Gastroesophageal sphincter (tissue), 4 donors: ENCODE data around the gene AMER2. TPM values are rescaled to one million over a fixed set of nuclear protein-coding genes. Genes with fewer than 3 reads are reported as not detected.

Experiments
- ATAC-seq: fragments of 150-250 bp; one replicate; pipeline ENCODE4 v1.9.1; 2016; ENCODE audit warnings: mild to moderate bottlenecking, moderate library complexity
- H3K27ac ChIP-seq, 4 donors: fragments of 200-600 bp; sonication (generic) in 3 of 4; 1 replicate in 3 of 4; 2 replicates in 1 of 4; pipeline ENCODE4 v1.5.1; 2016 to 2019
- H3K27me3 ChIP-seq: fragments of 200-600 bp; sonication (generic); one replicate; pipeline ENCODE4 v1.5.1; 2019
- H3K36me3 ChIP-seq, 2 donors: fragments of 200-600 bp; sonication (generic); one replicate each; pipeline ENCODE4 v1.5.1; 2019; ENCODE audit warnings: control low read depth in 1 of 2
- H3K4me1 ChIP-seq, 3 donors: fragments of 200-600 bp; sonication (generic); 1 replicate in 2 of 3; 2 replicates in 1 of 3; pipeline ENCODE4 v1.5.1; 2016 to 2019; ENCODE audit warnings: control low read depth in 2 of 3
- H3K4me3 ChIP-seq, 2 donors: fragments of 200-600 bp; sonication (generic); one replicate each; pipeline ENCODE4 v1.5.1; 2019; ENCODE audit warnings: mild to moderate bottlenecking in 1 of 2, moderate library complexity in 1 of 2
- H3K9me3 ChIP-seq, 3 donors: fragments of 200-600 bp; sonication (generic); one replicate each; pipeline ENCODE4 v1.5.1; 2017 to 2019; ENCODE audit warnings: control low read depth in 2 of 3
- CTCF ChIP-seq, 4 experiments: fragments of 200-600 bp in 2 of 4; fragments of 450-650 bp in 2 of 4; sonication (generic) in 1 of 4; IDR thresholded peaks; one replicate each; pipeline ENCODE4 v1.5.1; 2017 to 2019; ENCODE audit warnings: antibody characterized with exemption in 4 of 4, mild to moderate bottlenecking in 2 of 4, moderate library complexity in 2 of 4
- EP300 ChIP-seq: sonication (generic); formaldehyde crosslinking; IDR thresholded peaks from one replicate; pipeline ENCODE4 v1.6.1; 2017; ENCODE audit warnings: antibody characterized with exemption, mild to moderate bottlenecking
- POLR2A ChIP-seq, 2 donors: fragments of 450-650 bp; IDR thresholded peaks; one replicate each; pipeline ENCODE4 v1.6.1; 2017; ENCODE audit warnings: antibody characterized with exemption in 2 of 2, mild to moderate bottlenecking in 2 of 2, moderate library complexity in 1 of 2
- POLR2AphosphoS5 ChIP-seq: sonication (generic); formaldehyde crosslinking; IDR thresholded peaks from one replicate; pipeline ENCODE4 v1.6.1; 2017; ENCODE audit warnings: antibody characterized with exemption
- WGBS, 2 donors: methylation state at CpG; one replicate each; pipeline ENCODE4 v1.1.5; 2018; ENCODE audit warnings: low coverage in 1 of 2; 5-methylcytosine and 5-hydroxymethylcytosine counted together
- total RNA-seq, 4 donors: library from RNA; depleted of rRNA; stranded (reverse); fragments of >200 nt; gene quantifications; one replicate each; pipeline ENCODE4 v1.1.0, GENCODE V29; 2016

The AMER2 gene
- total RNA-seq, 4 donors from 2014 or later, result 0.04 to 0.81 (median 0.31) TPM; not detected in 1

GRCh38 chr13:25153736-25154135 is 18.4 kb downstream of the AMER2 start:
- Histone ChIP-seq H3K36me3 (no peaks in the 10 kb centered on the region), H3K9me3 (no peaks in the 10 kb centered on the region), H3K27me3 (peaks cover 47% of the 10 kb centered on the region), H3K27ac (no peak overlapping the region), H3K4me1 (no peaks in the 10 kb centered on the region), H3K4me3 (no peak overlapping the region)
- 60% methylated on average over 1 of the region's 2 CpGs; no CpG with 5 or more reads in 1 of the 2 donors for WGBS, 2 donors
- no peak for TF ChIP-seq POLR2AphosphoS5
- no peak for TF ChIP-seq EP300
- no peak for TF ChIP-seq POLR2A (IDR thresholded peaks at IDR 0.05)
- no peak for TF ChIP-seq CTCF (IDR thresholded peaks at IDR 0.05)
- ATAC-seq, result no peak

DNA sequence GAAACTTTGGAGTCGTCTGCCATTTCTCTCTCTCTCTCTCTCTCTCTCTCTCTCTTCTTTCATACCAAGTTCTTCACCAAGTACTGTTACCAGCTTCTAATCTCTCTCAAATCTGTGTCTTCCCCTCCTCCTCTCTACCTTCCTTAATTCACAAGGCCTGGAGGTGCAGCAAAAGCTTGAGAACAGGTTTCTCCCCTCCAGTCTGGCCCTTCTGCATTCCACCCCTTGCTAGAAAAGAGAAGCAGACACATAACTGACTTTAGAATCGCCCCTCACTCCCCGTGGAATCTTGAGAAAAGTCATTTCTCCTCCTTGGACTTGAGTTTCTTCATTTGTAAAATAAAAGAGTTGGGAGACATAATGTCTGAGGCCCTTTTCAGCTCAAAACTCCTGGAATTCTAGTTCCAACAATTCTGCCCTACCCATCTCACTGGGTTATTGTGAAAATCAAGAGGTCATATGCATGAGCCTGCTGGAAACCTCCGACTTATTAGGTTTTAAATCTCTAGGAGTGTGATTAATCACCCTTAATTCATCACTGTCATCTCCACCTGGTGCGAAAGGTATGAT is 20.4 kb downstream of the AMER2 start:
- no peak for ATAC-seq
- H3K36me3 ChIP-seq, result no peaks in the 10 kb centered on the region
- 32 to 38% methylated on average over 3 to 5 of the region's 5 CpGs for WGBS, 2 donors

GRCh38 chr13:25149711-25150110 is 22.4 kb downstream of the AMER2 start:
- Histone ChIP-seq H3K4me1 (no peaks in the 10 kb centered on the region), H3K36me3 (no peaks in the 10 kb centered on the region), H3K27me3 (peaks cover 59% of the 10 kb centered on the region), H3K4me3 (no peak overlapping the region), H3K27ac (no peak overlapping the region), H3K9me3 (no peaks in the 10 kb centered on the region)
- ATAC-seq, result no peak
- 85 to 86% methylated on average over 5 of the region's 5 CpGs for WGBS, 2 donors
- TF ChIP-seq CTCF (IDR thresholded peaks at IDR 0.05), result no peak
- TF ChIP-seq POLR2A (IDR thresholded peaks at IDR 0.05), result no peak
- no peak for TF ChIP-seq POLR2AphosphoS5
- TF ChIP-seq EP300, result no peak

More for the DNA sequence above, 20.4 kb downstream of the AMER2 start:
- TF ChIP-seq POLR2A (IDR thresholded peaks at IDR 0.05) (no peak), CTCF (IDR thresholded peaks at IDR 0.05) (no peak), EP300 (no peak), POLR2AphosphoS5 (no peak)
- no peak overlapping the region for H3K27ac ChIP-seq
- H3K4me1 ChIP-seq, result no peaks in the 10 kb centered on the region
- peaks cover 50% of the 10 kb centered on the region for H3K27me3 ChIP-seq
- H3K4me3 ChIP-seq, result no peak overlapping the region
- no peaks in the 10 kb centered on the region for H3K9me3 ChIP-seq

GRCh38 chr13:25148402-25148771 is 23.7 kb downstream of the AMER2 start:
- Histone ChIP-seq H3K36me3 (no peaks in the 10 kb centered on the region), H3K4me1 (no peaks in the 10 kb centered on the region), H3K27me3 (peaks cover 50% of the 10 kb centered on the region), H3K9me3 (no peaks in the 10 kb centered on the region), H3K27ac (no peak overlapping the region), H3K4me3 (no peak overlapping the region)
- ATAC-seq, result no peak
- TF ChIP-seq POLR2A (IDR thresholded peaks at IDR 0.05) (no peak), POLR2AphosphoS5 (no peak), EP300 (no peak), CTCF (IDR thresholded peaks at IDR 0.05) (no peak)
- WGBS, 2 donors, result 67 to 100% methylated on average over 1 of the region's 5 CpGs

- no peaks in the 10 kb centered on the region for H3K4me1 ChIP-seq
- no peak overlapping the region for H3K27ac ChIP-seq
- H3K36me3 ChIP-seq, result no peaks in the 10 kb centered on the region
- no peaks in the 10 kb centered on the region for H3K9me3 ChIP-seq
- WGBS, 2 donors, result 71 to 85% methylated on average over 4 of the region's 4 CpGs
- ATAC-seq, result no peak
- TF ChIP-seq CTCF (IDR thresholded peaks at IDR 0.05), result no peak
- TF ChIP-seq POLR2A (IDR thresholded peaks at IDR 0.05), result no peak
- no peak for TF ChIP-seq EP300
- TF ChIP-seq POLR2AphosphoS5, result no peak
- H3K27me3 ChIP-seq, result peaks cover 45% of the 10 kb centered on the region
- no peak overlapping the region for H3K4me3 ChIP-seq
Measured at GRCh38 chr13:25147638-25148401, 24.3 kb downstream of the AMER2 start.
